Measurements from ENCODE around the gene MID1. TPM values are rescaled to one million over a fixed set of nuclear protein-coding genes. Genes with fewer than 3 reads are reported as not detected.

MID1 gene
- total RNA-seq, 1 experiment from 2014 or later, result 32.4 TPM

- BruUV-seq (replicated peaks), result no TSS peak
- ChIA-PET POLR2A (no interaction called here), CTCF (no interaction called here)
- no peaks in the 10 kb centered on the region for H3K9me3 ChIP-seq (ENCODE audit: control insufficient read depth, insufficient read depth, low read depth, low read length)
- intact Hi-C loops (cut with micrococcal nuclease; ENCODE audit: unreplicated experiment) (no loop called here), in situ Hi-C loops (cut with HindIII; ENCODE audit: low pct_unique_long_range_greater_than_20kb, low sequenced_read_pairs) (no loop called here)
- TF ChIP-seq POLR2AphosphoS5 (IDR thresholded peaks at IDR 0.05; ENCODE audit: low read depth, low read length), result no peak
- TF ChIP-seq, protein P1, sequence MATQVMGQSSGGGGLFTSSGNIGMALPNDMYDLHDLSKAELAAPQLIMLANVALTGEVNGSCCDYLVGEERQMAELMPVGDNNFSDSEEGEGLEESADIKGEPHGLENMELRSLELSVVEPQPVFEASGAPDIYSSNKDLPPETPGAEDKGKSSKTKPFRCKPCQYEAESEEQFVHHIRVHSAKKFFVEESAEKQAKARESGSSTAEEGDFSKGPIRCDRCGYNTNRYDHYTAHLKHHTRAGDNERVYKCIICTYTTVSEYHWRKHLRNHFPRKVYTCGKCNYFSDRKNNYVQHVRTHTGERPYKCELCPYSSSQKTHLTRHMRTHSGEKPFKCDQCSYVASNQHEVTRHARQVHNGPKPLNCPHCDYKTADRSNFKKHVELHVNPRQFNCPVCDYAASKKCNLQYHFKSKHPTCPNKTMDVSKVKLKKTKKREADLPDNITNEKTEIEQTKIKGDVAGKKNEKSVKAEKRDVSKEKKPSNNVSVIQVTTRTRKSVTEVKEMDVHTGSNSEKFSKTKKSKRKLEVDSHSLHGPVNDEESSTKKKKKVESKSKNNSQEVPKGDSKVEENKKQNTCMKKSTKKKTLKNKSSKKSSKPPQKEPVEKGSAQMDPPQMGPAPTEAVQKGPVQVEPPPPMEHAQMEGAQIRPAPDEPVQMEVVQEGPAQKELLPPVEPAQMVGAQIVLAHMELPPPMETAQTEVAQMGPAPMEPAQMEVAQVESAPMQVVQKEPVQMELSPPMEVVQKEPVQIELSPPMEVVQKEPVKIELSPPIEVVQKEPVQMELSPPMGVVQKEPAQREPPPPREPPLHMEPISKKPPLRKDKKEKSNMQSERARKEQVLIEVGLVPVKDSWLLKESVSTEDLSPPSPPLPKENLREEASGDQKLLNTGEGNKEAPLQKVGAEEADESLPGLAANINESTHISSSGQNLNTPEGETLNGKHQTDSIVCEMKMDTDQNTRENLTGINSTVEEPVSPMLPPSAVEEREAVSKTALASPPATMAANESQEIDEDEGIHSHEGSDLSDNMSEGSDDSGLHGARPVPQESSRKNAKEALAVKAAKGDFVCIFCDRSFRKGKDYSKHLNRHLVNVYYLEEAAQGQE (IDR thresholded peaks at IDR 0.05; ENCODE audit: insufficient read depth in 1 of 2, low read depth in 2 of 2, low read length in 1 of 2), result no peak
- TF ChIP-seq CTCF (IDR thresholded peaks at IDR 0.05), result no peak
- TF ChIP-seq TCF7L2 (IDR thresholded peaks at IDR 0.05; ENCODE audit: low read depth, low read length), result no peak
- TF ChIP-seq SIN3A (IDR thresholded peaks at IDR 0.05; ENCODE audit: borderline replicate concordance, insufficient read depth, low read depth, low read length), result no peak
- ATAC-seq (no peak), DNase-seq (ENCODE audit: low read depth, low spot score) (no peak)
- no peaks in the 10 kb centered on the region for H3K36me3 ChIP-seq (ENCODE audit: control insufficient read depth, insufficient read depth, low read length)
- H3K4me3 ChIP-seq (ENCODE audit: low read depth in 2 of 2, low read length in 2 of 2), result peak overlapping the region in 1 of 2 experiments; percentile 8; a peak in 1 of 4 replicates
- H3K4me1 ChIP-seq (ENCODE audit: control insufficient read depth, insufficient read depth, low read length), result peaks cover 35% of the 10 kb centered on the region
- H3K27me3 ChIP-seq (ENCODE audit: control insufficient read depth, insufficient read depth, low read length), result no peaks in the 10 kb centered on the region
- peak overlapping the region; percentile 86 for H3K27ac ChIP-seq (ENCODE audit: low read length)
Observed at GRCh38 chrX:10612215-10612614, 8.2 kb downstream of the MID1 start.

DNA sequence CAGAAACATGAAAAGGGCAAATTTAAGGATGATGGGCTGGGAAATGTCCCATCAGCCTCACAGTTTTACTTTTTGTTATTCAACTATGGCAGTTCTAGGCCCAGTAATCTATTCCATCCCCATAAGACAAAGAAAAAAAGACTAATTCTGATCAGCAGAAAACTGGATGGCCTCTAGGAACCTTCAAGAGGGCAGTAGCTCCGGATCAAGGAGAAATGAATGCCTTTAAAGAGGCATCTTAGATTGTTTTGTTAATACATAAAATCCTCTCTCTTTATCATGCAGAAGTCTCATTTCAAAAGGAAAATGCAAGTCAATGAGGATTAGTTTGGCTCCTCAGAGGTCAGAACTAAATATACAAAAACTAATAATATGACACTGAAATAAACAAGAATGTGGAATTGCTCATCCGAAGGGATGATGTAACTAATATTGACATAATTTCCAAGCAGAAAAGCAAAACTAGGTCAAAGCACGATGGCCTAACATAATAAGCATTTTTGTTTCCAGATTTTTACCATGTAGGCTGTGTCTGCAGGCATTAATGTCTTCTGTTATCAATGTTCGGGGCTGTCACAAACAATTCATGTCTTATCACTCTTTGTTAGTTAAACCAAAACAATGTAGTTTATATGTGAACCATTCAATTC lies 8.8 kb downstream of the MID1 start:
- Histone ChIP-seq H3K4me3 (ENCODE audit: low read depth in 2 of 2, low read length in 2 of 2) (peak overlapping the region in 1 of 2 experiments; percentile 8; a peak in 1 of 4 replicates), H3K27ac (ENCODE audit: low read length) (peak overlapping the region; percentile 86), H3K9me3 (ENCODE audit: control insufficient read depth, insufficient read depth, low read depth, low read length) (no peaks in the 10 kb centered on the region), H3K36me3 (ENCODE audit: control insufficient read depth, insufficient read depth, low read length) (no peaks in the 10 kb centered on the region), H3K4me1 (ENCODE audit: control insufficient read depth, insufficient read depth, low read length) (peaks cover 37% of the 10 kb centered on the region), H3K27me3 (ENCODE audit: control insufficient read depth, insufficient read depth, low read length) (no peaks in the 10 kb centered on the region)
- intact Hi-C loops (cut with micrococcal nuclease; ENCODE audit: unreplicated experiment) (no loop called here), in situ Hi-C loops (cut with HindIII; ENCODE audit: low pct_unique_long_range_greater_than_20kb, low sequenced_read_pairs) (no loop called here)
- BruUV-seq (replicated peaks), result no TSS peak
- POLR2A ChIA-PET, result interaction anchor here (0.5 kb wide), 1 partner anchor 356 kb away, joined by 6 read pairs; no protein-coding TSS in a partner anchor
- CTCF ChIA-PET, result no interaction called here
- ATAC-seq, result no peak
- DNase-seq (ENCODE audit: low read depth, low spot score), result no peak
- TF ChIP-seq TCF7L2 (IDR thresholded peaks at IDR 0.05; ENCODE audit: low read depth, low read length), result no peak
- TF ChIP-seq, protein P1 (IDR thresholded peaks at IDR 0.05; ENCODE audit: insufficient read depth in 1 of 2, low read depth in 2 of 2, low read length in 1 of 2), result no peak
- TF ChIP-seq CTCF (IDR thresholded peaks at IDR 0.05), result no peak
- no peak for TF ChIP-seq POLR2AphosphoS5 (IDR thresholded peaks at IDR 0.05; ENCODE audit: low read depth, low read length)
- no peak for TF ChIP-seq SIN3A (IDR thresholded peaks at IDR 0.05; ENCODE audit: borderline replicate concordance, insufficient read depth, low read depth, low read length)
